Heart left ventricle (tissue), 16 donors: ENCODE measurements around the gene OS9. TPM values are rescaled to one million over a fixed set of nuclear protein-coding genes. Genes with fewer than 3 reads are reported as not detected.
A peak's percentile ranks its signal among the peaks of the same experiment; 100 is the strongest.

Experiments
- ATAC-seq, 4 donors: fragments of 200-7000 bp; cut with Tn5 transposase; one replicate each; pipeline ENCODE4 v1.9.1; 2020 to 2022; ENCODE audit warnings: moderate library complexity in 4 of 4, mild to moderate bottlenecking in 3 of 4, moderate number of reproducible peaks in 1 of 4
- DNase-seq, 5 donors: peaks; one replicate each; pipeline ENCODE4 v3.0.0-alpha.2; 2020
- H3K27ac ChIP-seq, 12 donors: fragments of 200-600 bp; sonication (generic) in 4 of 12; one replicate each; pipeline versions ENCODE4 v1.5.0 to v1.8.0; 2016 to 2022; ENCODE audit warnings: mild to moderate bottlenecking in 2 of 12
- H3K27me3 ChIP-seq, 9 donors: fragments of 200-600 bp; sonication (generic) in 2 of 9; one replicate each; pipeline versions ENCODE4 v1.5.1 to v1.8.0; 2016 to 2022; ENCODE audit warnings: mild to moderate bottlenecking in 3 of 9
- H3K36me3 ChIP-seq, 9 donors: fragments of 200-600 bp; sonication (generic) in 2 of 9; one replicate each; pipeline versions ENCODE4 v1.5.0 to v1.8.0; 2018 to 2022; ENCODE audit warnings: mild to moderate bottlenecking in 2 of 9
- H3K4me1 ChIP-seq, 12 donors: fragments of 200-600 bp; sonication (generic) in 4 of 12; one replicate each; pipeline versions ENCODE4 v1.5.0 to v1.8.0; 2016 to 2022; ENCODE audit warnings: mild to moderate bottlenecking in 3 of 12
- H3K4me3 ChIP-seq, 12 donors: fragments of 200-600 bp; sonication (generic) in 4 of 12; one replicate each; pipeline versions ENCODE4 v1.5.0 to v1.8.0; 2017 to 2022; ENCODE audit warnings: mild to moderate bottlenecking in 9 of 12, moderate library complexity in 4 of 12
- H3K9me3 ChIP-seq, 12 donors: fragments of 200-600 bp; sonication (generic) in 4 of 12; one replicate each; pipeline versions ENCODE4 v1.5.0 to v1.8.0; 2016 to 2022; ENCODE audit warnings: mild to moderate bottlenecking in 1 of 12
- POLR2A ChIP-seq, 2 donors: fragments of 450-650 bp; IDR thresholded peaks; one replicate each; pipeline ENCODE4 v1.6.1; 2017; ENCODE audit warnings: antibody characterized with exemption in 2 of 2, mild to moderate bottlenecking in 2 of 2, moderate library complexity in 2 of 2
- WGBS, 4 donors: extraction: QIAGEN DNeasy Blood & Tissue Kit in 2 of 4; methylation state at CpG; one replicate each; pipeline versions ENCODE4 v1.1.5 to v1.1.7; 2013 to 2018; 5-methylcytosine and 5-hydroxymethylcytosine counted together
- intact Hi-C, 10 donors: fragments of 100-400 bp; cut with DNase I; formaldehyde crosslinking; loops; one replicate each; pipeline versions ENCODE4 v1.11.1 to v1.14.2; 2022
- polyA plus RNA-seq, 2 donors: library from polyadenylated mRNA; stranded (reverse); fragments of 200-250 nt; gene quantifications; one replicate each; pipeline ENCODE4 v1.2.3, GENCODE V29; 2013
- total RNA-seq, 9 donors: library from RNA; depleted of rRNA in 2 of 9; stranded (reverse); fragments of >200 nt in 2 of 9; fragmentation: NEBNext Ultra II Directional in 3 of 9; extraction: Animal tissue kit (Norgen Biotek cat#: 25700) in 3 of 9; gene quantifications; one replicate each; pipeline versions ENCODE4 v1.1.0 to v1.2.4, GENCODE V29; 2016 to 2023
- TF ChIP-seq, protein P1 (sequence below), 12 donors: fragments of 200-600 bp; sonication (generic) in 4 of 12; IDR thresholded peaks; one replicate each; pipeline versions ENCODE4 v1.5.0 to v1.8.0; 2018 to 2022; ENCODE audit warnings: antibody characterized with exemption in 12 of 12, mild to moderate bottlenecking in 5 of 12
- donor health status: ischemic (EF 13 %, LVEDD 7.1; RV severe dilation, severe dysfunction).
- donor health status: healthy with polysubstance abuse.
- donor health status: DM: no; HTN: yes; CAD: no.
- donor health status: DM: no; HTN: no; CAD: no.
- donor health status: ischemic (EF 25% LVEDD 6.9; RV normal size, moderate dysfunction).
- donor health status: ischemic (EF 25% LVEDD 5.7; RV mildly dilated, moderate dysfunction).
- donor health status: healthy.
- donor health status: DM: yes; HTN: yes; CAD: no.
- donor health status: ischemic (EF 35%, LVEDD 5.7; RV mildly dilated, moderate dysfunction).
- donor health status: nonischemic (EF 11% LVEDD 7.7; RV severe dilation, severe dysfunction).
- donor health status: DM: yes; HTN: yes; CAD: no.
- donor health status: PGD.
- donor health status: ischemic (EF 29% LVEDD 5.4; RV normal size, mild dysfunction).
- donor health status: nonischemic (EF 23%, LVEDD 6.1; RV moderate dilation, normal function).

Gene OS9
- total and polyA plus RNA-seq, 11 donors: 89.4 to 196 (median 130) TPM

DNA sequence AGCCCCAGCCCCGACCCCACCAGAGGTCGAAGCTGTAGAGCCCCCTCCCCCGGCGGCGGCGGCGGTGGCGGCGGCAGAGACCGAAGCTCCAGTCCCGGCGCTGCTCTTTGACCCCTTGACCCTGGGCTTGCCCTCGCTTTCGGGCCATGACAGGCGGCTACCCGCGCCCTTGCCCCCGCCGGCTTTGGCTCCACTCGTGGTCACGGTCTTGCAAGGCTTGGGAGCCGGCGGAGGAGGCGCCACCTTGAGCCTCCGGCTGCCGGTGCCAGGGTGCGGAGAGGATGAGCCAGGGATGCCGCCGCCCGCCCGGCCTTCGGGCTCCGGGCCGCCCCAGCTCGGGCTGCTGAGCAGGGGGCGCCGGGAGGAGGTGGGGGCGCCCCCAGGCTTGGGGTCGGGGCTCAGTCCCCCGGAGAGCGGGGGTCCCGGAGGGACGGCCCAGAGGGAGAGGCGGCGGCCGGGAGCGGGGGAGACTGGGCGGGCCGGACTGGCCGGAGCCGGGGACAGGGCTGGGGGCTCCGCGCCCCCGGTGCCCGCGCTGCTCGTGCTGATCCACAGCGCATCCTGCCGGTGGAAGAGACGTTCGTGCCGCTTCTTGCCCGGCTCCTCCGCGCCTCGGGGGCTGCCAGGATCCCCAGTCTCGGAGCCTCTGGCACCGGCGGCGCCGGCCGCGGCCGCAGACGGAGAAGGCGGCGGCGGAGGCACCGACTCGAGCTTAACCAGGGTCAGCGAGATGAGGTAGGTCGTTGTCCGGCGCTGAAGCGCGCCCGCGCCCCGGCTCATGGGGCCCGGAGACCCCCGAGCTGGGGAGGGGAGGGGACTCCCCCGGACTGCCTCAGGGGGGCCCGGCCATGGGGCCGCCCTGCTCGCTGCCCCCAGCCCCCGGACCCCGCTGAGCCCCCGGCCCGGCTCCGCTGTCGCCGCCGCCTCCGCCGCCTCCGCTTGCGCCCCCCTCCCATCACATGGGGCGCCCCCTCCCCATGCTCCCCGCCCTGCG is 43.8 kb downstream of the OS9 start:
- H3K4me1 ChIP-seq: peaks cover 5 to 65% (median 31%) of the 10 kb centered on the region in 12 donors
- H3K27ac ChIP-seq: peak overlapping the region in 10 of 12 donors; percentile 2 to 77 (median 56)
- H3K36me3 ChIP-seq: peaks cover 0 to 21% (median 0%) of the 10 kb centered on the region in 9 donors
- no peak for TF ChIP-seq POLR2A (IDR thresholded peaks at IDR 0.05)
- TF ChIP-seq, protein P1, sequence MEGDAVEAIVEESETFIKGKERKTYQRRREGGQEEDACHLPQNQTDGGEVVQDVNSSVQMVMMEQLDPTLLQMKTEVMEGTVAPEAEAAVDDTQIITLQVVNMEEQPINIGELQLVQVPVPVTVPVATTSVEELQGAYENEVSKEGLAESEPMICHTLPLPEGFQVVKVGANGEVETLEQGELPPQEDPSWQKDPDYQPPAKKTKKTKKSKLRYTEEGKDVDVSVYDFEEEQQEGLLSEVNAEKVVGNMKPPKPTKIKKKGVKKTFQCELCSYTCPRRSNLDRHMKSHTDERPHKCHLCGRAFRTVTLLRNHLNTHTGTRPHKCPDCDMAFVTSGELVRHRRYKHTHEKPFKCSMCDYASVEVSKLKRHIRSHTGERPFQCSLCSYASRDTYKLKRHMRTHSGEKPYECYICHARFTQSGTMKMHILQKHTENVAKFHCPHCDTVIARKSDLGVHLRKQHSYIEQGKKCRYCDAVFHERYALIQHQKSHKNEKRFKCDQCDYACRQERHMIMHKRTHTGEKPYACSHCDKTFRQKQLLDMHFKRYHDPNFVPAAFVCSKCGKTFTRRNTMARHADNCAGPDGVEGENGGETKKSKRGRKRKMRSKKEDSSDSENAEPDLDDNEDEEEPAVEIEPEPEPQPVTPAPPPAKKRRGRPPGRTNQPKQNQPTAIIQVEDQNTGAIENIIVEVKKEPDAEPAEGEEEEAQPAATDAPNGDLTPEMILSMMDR (IDR thresholded peaks at IDR 0.05): peak in 5 of 12 donors; percentile 21 to 49 (median 29)
- 3 to 16% (median 9%) methylated on average over 31 to 110 of the region's 110 CpGs for WGBS, 4 donors
- peak overlapping the region; percentile 34 to 58 (median 51) for H3K4me3 ChIP-seq
- peak in 2 of 4 donors; percentile 1 to 4 for ATAC-seq
- DNase-seq: peak in 1 of 5 donors; percentile 21
- peaks cover 25 to 78% (median 39%) of the 10 kb centered on the region in 9 donors for H3K27me3 ChIP-seq
- no peaks in the 10 kb centered on the region for H3K9me3 ChIP-seq
- intact Hi-C loops: loop anchor here in 3 of 10 donors (10.0 kb wide), 2 partner anchors 103 to 153 kb away; partner anchors contain the start of gene B4GALNT1 (in 1 of the 3)

DNA sequence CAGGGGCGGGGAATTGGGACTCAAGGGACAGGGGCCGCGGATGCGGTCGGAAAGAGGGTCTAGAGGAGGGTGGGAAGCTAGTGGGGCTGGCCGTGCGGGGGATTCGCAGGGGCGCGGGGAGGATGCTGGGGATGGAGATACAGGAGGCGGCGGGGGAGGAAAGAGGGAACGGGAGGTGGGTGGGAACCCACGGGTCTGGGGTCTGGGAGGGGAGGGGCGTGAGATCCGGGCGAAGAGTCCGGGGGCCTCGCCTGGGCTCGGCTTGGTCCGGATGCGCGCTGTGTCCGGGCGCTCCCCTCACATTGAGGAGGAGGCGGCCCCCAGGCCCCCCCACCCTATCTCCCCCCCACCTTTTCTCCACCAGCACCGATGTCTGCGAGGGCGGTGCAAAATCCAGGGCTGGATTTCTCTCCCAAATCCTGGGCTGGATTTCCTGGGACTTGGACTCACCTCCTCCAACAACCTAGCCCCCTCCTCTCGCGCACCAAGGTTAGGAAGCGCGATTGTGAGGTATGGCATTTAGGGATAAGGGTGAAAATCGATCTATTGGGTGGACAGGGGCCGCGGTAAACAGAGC is 44.8 kb downstream of the OS9 start, which contains the start of gene AGAP2:
Gene AGAP2, minus strand, starts transcription at position 82 of the 577 bp plus-strand sequence. CDS start 496 bp downstream, outside the sequence.
- Histone ChIP-seq H3K4me3 (peak within 1 kb of the TSS; percentile 34 to 58 (median 51)), H3K27me3 (peaks cover 25 to 77% (median 39%) of the 10 kb centered on the region in 9 donors), H3K36me3 (peaks cover 0 to 11% (median 0%) of the 10 kb centered on the region in 9 donors), H3K4me1 (peaks cover 5 to 67% (median 31%) of the 10 kb centered on the region in 12 donors), H3K9me3 (no peaks in the 10 kb centered on the region), H3K27ac (peak within 1 kb of the TSS in 11 of 12 donors; percentile 2 to 77 (median 53))
- no peak for TF ChIP-seq POLR2A (IDR thresholded peaks at IDR 0.05)
- TF ChIP-seq, protein P1 (IDR thresholded peaks at IDR 0.05): no peak
- WGBS, 4 donors: 1 to 12% (median 10%) methylated on average over 32 to 36 of the region's 36 CpGs
- ATAC-seq (no peak), DNase-seq (peak in 1 of 5 donors; percentile 20)
- intact Hi-C loops: loop anchor here in 3 of 10 donors (10.0 kb wide), 2 partner anchors 104 to 154 kb away; partner anchors contain the start of gene B4GALNT1 (in 1 of the 3)

DNA sequence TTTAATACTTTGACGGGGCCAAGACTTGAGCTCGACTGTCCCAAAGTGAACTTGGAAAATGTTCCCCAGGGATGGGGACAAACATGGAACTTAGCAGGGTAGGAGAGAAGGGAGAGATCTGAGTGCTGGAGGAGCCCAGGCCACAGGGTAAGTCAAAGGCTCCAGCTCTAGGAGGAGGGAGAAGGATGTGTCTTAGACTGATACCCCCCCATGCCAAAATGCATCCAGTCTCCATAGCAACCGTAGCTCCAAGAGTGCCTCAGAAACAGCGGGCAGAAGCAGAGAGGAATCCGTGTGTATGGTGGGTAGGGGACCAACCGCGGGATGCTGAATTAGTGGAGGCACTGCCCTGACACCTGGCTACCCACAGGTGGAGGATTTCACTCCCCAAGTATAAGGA is 45.5 kb downstream of the OS9 start:
- Histone ChIP-seq H3K4me1 (peaks cover 5 to 74% (median 33%) of the 10 kb centered on the region in 12 donors), H3K4me3 (peak overlapping the region in 7 of 12 donors; percentile 24 to 58 (median 52)), H3K9me3 (no peaks in the 10 kb centered on the region), H3K36me3 (peaks cover 0 to 5% (median 0%) of the 10 kb centered on the region in 9 donors), H3K27me3 (peaks cover 25 to 70% (median 36%) of the 10 kb centered on the region in 9 donors), H3K27ac (peak overlapping the region in 8 of 12 donors; percentile 15 to 77 (median 48))
- 19 to 32% (median 23%) methylated on average over 7 of the region's 7 CpGs for WGBS, 4 donors
- ATAC-seq (no peak), DNase-seq (peak in 1 of 5 donors; percentile 9)
- intact Hi-C loops: loop anchor here in 3 of 10 donors (10.0 kb wide), 2 partner anchors 105 to 155 kb away; partner anchors contain the start of gene B4GALNT1 (in 1 of the 3)
- TF ChIP-seq, protein P1 (IDR thresholded peaks at IDR 0.05): no peak
- no peak for TF ChIP-seq POLR2A (IDR thresholded peaks at IDR 0.05)
